Fibroblast of the aortic adventitia (primary cell): ENCODE data around the gene ARHGAP40. TPM values are rescaled to one million over a fixed set of nuclear protein-coding genes. Genes with fewer than 3 reads are reported as not detected.

Experiments used
- DNase-seq: peaks from one replicate; pipeline ENCODE4 v3.0.0-alpha.2; 2010; ENCODE audit warnings: low read depth
- H3K4me3 ChIP-seq: 2 replicates; pipeline ENCODE4 v1.5.1; 2011; ENCODE audit warnings: low read depth, mild to moderate bottlenecking, control low read depth, low read length, moderate library complexity
- CTCF ChIP-seq: IDR thresholded peaks from 2 replicates; pipeline ENCODE4 v1.5.1; 2011; ENCODE audit warnings: mild to moderate bottlenecking, low read length, control low read depth, inconsistent platforms; ENCODE audit not compliant: insufficient read depth
- total RNA-seq: library from RNA; depleted of rRNA; stranded (reverse); fragments of >200 nt; gene quantifications from 2 replicates; pipeline ENCODE4 v1.2.3, GENCODE V29; 2012; ENCODE audit warnings: low replicate concordance

The ARHGAP40 gene
- total RNA-seq, 1 donor: not detected

DNA sequence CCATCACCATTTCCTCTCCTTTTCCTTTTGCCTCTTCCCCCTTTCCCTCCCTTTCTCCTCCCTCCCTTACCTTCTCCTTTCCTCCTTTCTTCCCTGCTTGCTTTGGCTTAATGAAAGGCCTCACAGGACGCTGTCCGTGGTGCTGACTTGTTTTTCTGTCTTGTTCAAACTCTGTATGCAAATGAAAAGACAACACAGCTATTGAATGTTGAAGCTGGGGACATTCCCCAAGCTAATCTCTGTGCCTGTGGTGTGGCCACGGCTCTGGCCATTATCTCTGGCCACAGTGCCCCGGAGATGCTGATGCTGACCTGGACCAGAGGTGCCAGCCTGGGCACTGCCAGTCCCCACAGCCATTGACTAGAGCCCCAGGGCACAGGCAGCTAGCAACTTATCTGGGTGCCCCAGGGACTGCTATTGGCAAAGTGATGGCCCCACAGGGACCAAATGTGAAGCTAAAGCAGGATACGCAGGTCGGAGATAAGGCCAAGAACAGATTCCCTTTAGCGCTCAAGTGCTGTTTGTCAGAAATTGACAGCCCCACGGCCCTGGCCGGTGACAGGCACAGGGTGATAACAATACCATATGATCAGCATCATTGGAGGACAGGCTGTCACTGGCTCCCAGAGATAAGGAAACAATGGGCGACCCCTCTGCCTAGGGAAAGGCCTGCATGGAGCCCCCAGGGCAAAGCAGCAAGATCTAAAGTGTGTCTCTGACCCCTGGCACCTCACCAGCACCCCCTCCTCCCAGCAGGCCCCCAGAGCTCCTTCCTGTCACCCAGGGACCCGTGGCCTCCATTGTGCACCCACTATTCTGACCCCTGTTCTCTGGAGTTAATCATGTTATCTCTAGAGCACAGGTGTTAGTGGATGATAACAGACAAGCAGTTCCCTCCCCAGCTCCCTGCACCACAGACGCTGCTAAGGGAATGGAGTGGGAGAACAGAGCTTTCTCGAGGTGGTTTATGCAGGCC, 91.1 kb downstream of the ARHGAP40 start:
- TF ChIP-seq CTCF: no peak
- peak; percentile 76 for DNase-seq
- no peak overlapping the region for H3K4me3 ChIP-seq

DNA sequence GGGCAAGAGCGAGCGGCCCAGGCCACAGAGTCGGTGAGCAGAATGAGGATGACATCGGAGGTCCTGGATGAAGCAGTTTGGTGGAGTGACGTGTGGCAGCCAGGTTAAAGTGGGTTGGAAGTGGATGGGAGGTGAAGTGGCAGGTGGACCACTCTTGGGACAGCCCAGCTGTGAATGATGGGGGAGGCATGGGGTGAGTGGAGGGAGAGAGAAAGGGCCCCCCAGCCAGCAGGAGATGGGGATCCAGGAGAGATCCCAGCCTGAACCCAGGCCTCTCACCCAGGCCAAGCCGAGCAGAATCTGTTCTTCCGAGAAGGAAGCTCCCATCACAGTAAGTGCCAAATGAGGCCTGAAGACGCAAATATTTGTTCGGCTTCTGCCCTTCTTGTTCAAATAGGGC, 95.7 kb downstream of the ARHGAP40 start:
- no peak for DNase-seq
- H3K4me3 ChIP-seq: no peak overlapping the region
- no peak for TF ChIP-seq CTCF

- DNase-seq: no peak
- H3K4me3 ChIP-seq: no peak overlapping the region
- no peak for TF ChIP-seq CTCF
Observed at GRCh38 chr20:38698541-38698940, 96.9 kb downstream of the ARHGAP40 start.

GRCh38 chr20:38700141-38700540, 98.5 kb downstream of the ARHGAP40 start:
- DNase-seq: no peak
- TF ChIP-seq CTCF: no peak
- no peak overlapping the region for H3K4me3 ChIP-seq

Other genes starting within 250 kb of the ARHGAP40 start
- gene SNHG17, start 166.5 kb upstream of the ARHGAP40 start, total RNA-seq: 7.4 and 8.4 TPM in 2 replicates
- 48.7 and 49.0 TPM in 2 replicates for gene RALGAPB, start 129.0 kb upstream of the ARHGAP40 start, total RNA-seq
- not detected in 2 replicates for gene ADIG, start 20.6 kb upstream of the ARHGAP40 start, total RNA-seq
- gene SLC32A1, start 122.7 kb downstream of the ARHGAP40 start, total RNA-seq: not detected in 2 replicates
- 2.9 and 4.6 TPM in 2 replicates for gene ACTR5, start 146.7 kb downstream of the ARHGAP40 start, total RNA-seq
- 0.09 and 0.33 TPM in 2 replicates for gene PPP1R16B, start 203.9 kb downstream of the ARHGAP40 start, total RNA-seq